GM19328 (cell line): ENCODE results near the gene QKI.

ENCODE experiments used
- ATAC-seq: cut with Tn5 transposase; IDR thresholded peaks from one replicate; pipeline ENCODE4 v1.9.1; 2021; ENCODE audit warnings: mild to moderate bottlenecking, moderate library complexity; ENCODE audit not compliant: unreplicated experiment

The QKI gene

GRCh38 chr6:163605385-163606097 lies 191.0 kb downstream of the QKI start:
- no peak for ATAC-seq

GRCh38 chr6:163607792-163608191 lies 193.3 kb downstream of the QKI start:
- no peak for ATAC-seq

- no peak for ATAC-seq
These were observed 193.7 kb downstream of the QKI start for GRCh38 chr6:163608204-163608644.

GRCh38 chr6:163612200-163612599 lies 197.7 kb downstream of the QKI start:
- no peak for ATAC-seq

- ATAC-seq, result no peak
These were observed 198.5 kb downstream of the QKI start for GRCh38 chr6:163613025-163613424.

- no peak for ATAC-seq
These were observed 199.2 kb downstream of the QKI start for GRCh38 chr6:163613668-163614067.

GRCh38 chr6:163616452-163616851 lies 201.9 kb downstream of the QKI start:
- ATAC-seq, result no peak

- no peak for ATAC-seq
These were observed 203.0 kb downstream of the QKI start for GRCh38 chr6:163617549-163617948.

GRCh38 chr6:163620101-163620500 lies 205.6 kb downstream of the QKI start:
- ATAC-seq, result no peak

- no peak for ATAC-seq
These were observed 206.3 kb downstream of the QKI start for GRCh38 chr6:163620670-163621330.

- no peak for ATAC-seq
These were observed 210.7 kb downstream of the QKI start for GRCh38 chr6:163625265-163625664.

- no peak for ATAC-seq
These were observed 211.8 kb downstream of the QKI start for GRCh38 chr6:163626073-163626867.

- no peak for ATAC-seq
These were observed 212.9 kb downstream of the QKI start for GRCh38 chr6:163627274-163628062.
